Activated T-cell treated with anti-CD3 and anti-CD28 coated beads, Interleukin-2, amount 50 U/mL, for 4 hours (primary cell): ENCODE data around the gene NDST3. TPM values are rescaled to one million over a fixed set of nuclear protein-coding genes. Genes with fewer than 3 reads are reported as not detected.

Source experiments
- ATAC-seq, 2 donors: fragments of 200-7000 bp; cut with Tn5 transposase; one replicate each; pipeline ENCODE4 v1.10.0; 2021
- DNase-seq: peaks from one replicate; pipeline ENCODE4 v3.0.0-alpha.2; 2020
- H3K27me3 Mint-ChIP-seq: one replicate; pipeline ENCODE4 v1.8.0; 2021; ENCODE audit warnings: low read depth, mixed read lengths
- H3K36me3 Mint-ChIP-seq: one replicate; pipeline ENCODE4 v1.8.0; 2022; ENCODE audit warnings: mixed read lengths; ENCODE audit not compliant: insufficient read depth
- H3K4me1 Mint-ChIP-seq: one replicate; pipeline ENCODE4 v1.8.0; 2021; ENCODE audit warnings: low read depth, mixed read lengths
- H3K4me3 Mint-ChIP-seq: one replicate; pipeline ENCODE4 v1.8.0; 2021; ENCODE audit warnings: mild to moderate bottlenecking, moderate library complexity, mixed read lengths
- H3K9me3 Mint-ChIP-seq: one replicate; pipeline ENCODE4 v1.8.0; 2021; ENCODE audit warnings: mixed read lengths
- total RNA-seq, 3 donors: library from RNA; stranded (reverse); gene quantifications; one replicate each; pipeline ENCODE4 v1.2.1, GENCODE V29; 2021

The NDST3 gene
- total RNA-seq, 3 donors from 2014 or later = not detected

- DNase-seq (no peak), ATAC-seq (no peak)
- no peaks in the 10 kb centered on the region for H3K4me1 Mint-ChIP-seq
- H3K27me3 Mint-ChIP-seq = peaks cover 5% of the 10 kb centered on the region
- no peaks in the 10 kb centered on the region for H3K36me3 Mint-ChIP-seq
- no peak overlapping the region for H3K4me3 Mint-ChIP-seq
- no peaks in the 10 kb centered on the region for H3K9me3 Mint-ChIP-seq
Measured at GRCh38 chr4:118175506-118175905, 141.2 kb downstream of the NDST3 start.

GRCh38 chr4:118177126-118177525, 142.8 kb downstream of the NDST3 start:
- no peak for DNase-seq
- no peak overlapping the region for H3K4me3 Mint-ChIP-seq
- no peaks in the 10 kb centered on the region for H3K36me3 Mint-ChIP-seq
- no peak for ATAC-seq
- no peaks in the 10 kb centered on the region for H3K4me1 Mint-ChIP-seq
- no peaks in the 10 kb centered on the region for H3K9me3 Mint-ChIP-seq
- peaks cover 5% of the 10 kb centered on the region for H3K27me3 Mint-ChIP-seq

- no peaks in the 10 kb centered on the region for H3K36me3 Mint-ChIP-seq
- no peaks in the 10 kb centered on the region for H3K27me3 Mint-ChIP-seq
- no peak for DNase-seq
- no peaks in the 10 kb centered on the region for H3K4me1 Mint-ChIP-seq
- ATAC-seq = no peak
- H3K9me3 Mint-ChIP-seq = no peaks in the 10 kb centered on the region
- H3K4me3 Mint-ChIP-seq = no peak overlapping the region
Measured at GRCh38 chr4:118180776-118181175, 146.5 kb downstream of the NDST3 start.

- ATAC-seq = no peak
- H3K4me3 Mint-ChIP-seq = no peak overlapping the region
- H3K4me1 Mint-ChIP-seq = no peaks in the 10 kb centered on the region
- no peaks in the 10 kb centered on the region for H3K27me3 Mint-ChIP-seq
- no peak for DNase-seq
- H3K9me3 Mint-ChIP-seq = no peaks in the 10 kb centered on the region
- H3K36me3 Mint-ChIP-seq = no peaks in the 10 kb centered on the region
Measured at GRCh38 chr4:118190903-118191302, 156.6 kb downstream of the NDST3 start.

- Mint-ChIP-seq H3K4me1 (no peaks in the 10 kb centered on the region), H3K9me3 (no peaks in the 10 kb centered on the region), H3K27me3 (no peaks in the 10 kb centered on the region), H3K4me3 (no peak overlapping the region), H3K36me3 (no peaks in the 10 kb centered on the region)
- no peak for DNase-seq
- no peak for ATAC-seq
Measured at GRCh38 chr4:118193421-118193820, 159.1 kb downstream of the NDST3 start.

GRCh38 chr4:118206627-118207026, 172.3 kb downstream of the NDST3 start:
- DNase-seq (no peak), ATAC-seq (no peak)
- no peak overlapping the region for H3K4me3 Mint-ChIP-seq
- no peaks in the 10 kb centered on the region for H3K36me3 Mint-ChIP-seq
- H3K27me3 Mint-ChIP-seq = peaks cover 4% of the 10 kb centered on the region
- peaks cover 22% of the 10 kb centered on the region for H3K9me3 Mint-ChIP-seq
- H3K4me1 Mint-ChIP-seq = no peaks in the 10 kb centered on the region

GRCh38 chr4:118213101-118213500, 178.8 kb downstream of the NDST3 start:
- H3K9me3 Mint-ChIP-seq = no peaks in the 10 kb centered on the region
- DNase-seq (no peak), ATAC-seq (no peak)
- H3K36me3 Mint-ChIP-seq = no peaks in the 10 kb centered on the region
- H3K4me3 Mint-ChIP-seq = no peak overlapping the region
- H3K27me3 Mint-ChIP-seq = peaks cover 3% of the 10 kb centered on the region
- H3K4me1 Mint-ChIP-seq = no peaks in the 10 kb centered on the region

- Mint-ChIP-seq H3K4me1 (no peaks in the 10 kb centered on the region), H3K27me3 (peaks cover 8% of the 10 kb centered on the region), H3K9me3 (no peaks in the 10 kb centered on the region), H3K4me3 (no peak overlapping the region), H3K36me3 (no peaks in the 10 kb centered on the region)
- no peak for ATAC-seq
- no peak for DNase-seq
Measured at GRCh38 chr4:118215826-118216225, 181.5 kb downstream of the NDST3 start.

- Mint-ChIP-seq H3K4me1 (no peaks in the 10 kb centered on the region), H3K27me3 (peaks cover 10% of the 10 kb centered on the region), H3K9me3 (no peaks in the 10 kb centered on the region), H3K36me3 (no peaks in the 10 kb centered on the region), H3K4me3 (no peak overlapping the region)
- ATAC-seq = no peak
- no peak for DNase-seq
Measured at GRCh38 chr4:118221227-118221800, 187.0 kb downstream of the NDST3 start.

- Mint-ChIP-seq H3K9me3 (no peaks in the 10 kb centered on the region), H3K36me3 (no peaks in the 10 kb centered on the region), H3K27me3 (peaks cover 9% of the 10 kb centered on the region), H3K4me1 (no peaks in the 10 kb centered on the region), H3K4me3 (no peak overlapping the region)
- ATAC-seq (no peak), DNase-seq (no peak)
Measured at GRCh38 chr4:118224243-118224829, 190.1 kb downstream of the NDST3 start.

GRCh38 chr4:118225511-118225910, 191.2 kb downstream of the NDST3 start:
- Mint-ChIP-seq H3K4me3 (no peak overlapping the region), H3K4me1 (no peaks in the 10 kb centered on the region), H3K27me3 (peaks cover 5% of the 10 kb centered on the region), H3K9me3 (no peaks in the 10 kb centered on the region), H3K36me3 (no peaks in the 10 kb centered on the region)
- ATAC-seq = no peak
- no peak for DNase-seq

- Mint-ChIP-seq H3K36me3 (no peaks in the 10 kb centered on the region), H3K27me3 (peaks cover 5% of the 10 kb centered on the region), H3K9me3 (no peaks in the 10 kb centered on the region), H3K4me3 (no peak overlapping the region), H3K4me1 (no peaks in the 10 kb centered on the region)
- ATAC-seq = no peak
- DNase-seq = no peak
Measured at GRCh38 chr4:118226311-118227010, 192.2 kb downstream of the NDST3 start.

- Mint-ChIP-seq H3K4me1 (no peaks in the 10 kb centered on the region), H3K9me3 (no peaks in the 10 kb centered on the region), H3K4me3 (no peak overlapping the region), H3K27me3 (no peaks in the 10 kb centered on the region), H3K36me3 (no peaks in the 10 kb centered on the region)
- ATAC-seq (no peak), DNase-seq (no peak)
Measured at GRCh38 chr4:118235566-118236120, 201.4 kb downstream of the NDST3 start.

- DNase-seq (no peak), ATAC-seq (no peak)
- no peak overlapping the region for H3K4me3 Mint-ChIP-seq
- H3K27me3 Mint-ChIP-seq = no peaks in the 10 kb centered on the region
- no peaks in the 10 kb centered on the region for H3K4me1 Mint-ChIP-seq
- no peaks in the 10 kb centered on the region for H3K9me3 Mint-ChIP-seq
- H3K36me3 Mint-ChIP-seq = no peaks in the 10 kb centered on the region
Measured at GRCh38 chr4:118237531-118237930, 203.2 kb downstream of the NDST3 start.

- no peak for DNase-seq
- H3K36me3 Mint-ChIP-seq = no peaks in the 10 kb centered on the region
- no peaks in the 10 kb centered on the region for H3K27me3 Mint-ChIP-seq
- peaks cover 3% of the 10 kb centered on the region for H3K4me1 Mint-ChIP-seq
- H3K9me3 Mint-ChIP-seq = no peaks in the 10 kb centered on the region
- ATAC-seq = no peak
- H3K4me3 Mint-ChIP-seq = no peak overlapping the region
Measured at GRCh38 chr4:118249890-118250289, 215.6 kb downstream of the NDST3 start.
